ENCODE results near the gene JUNB.

Gene JUNB

GRCh38 chr19:12837225-12837624 lies 45.9 kb downstream of the JUNB start (continued):
- TF ChIP-seq, protein P1, sequence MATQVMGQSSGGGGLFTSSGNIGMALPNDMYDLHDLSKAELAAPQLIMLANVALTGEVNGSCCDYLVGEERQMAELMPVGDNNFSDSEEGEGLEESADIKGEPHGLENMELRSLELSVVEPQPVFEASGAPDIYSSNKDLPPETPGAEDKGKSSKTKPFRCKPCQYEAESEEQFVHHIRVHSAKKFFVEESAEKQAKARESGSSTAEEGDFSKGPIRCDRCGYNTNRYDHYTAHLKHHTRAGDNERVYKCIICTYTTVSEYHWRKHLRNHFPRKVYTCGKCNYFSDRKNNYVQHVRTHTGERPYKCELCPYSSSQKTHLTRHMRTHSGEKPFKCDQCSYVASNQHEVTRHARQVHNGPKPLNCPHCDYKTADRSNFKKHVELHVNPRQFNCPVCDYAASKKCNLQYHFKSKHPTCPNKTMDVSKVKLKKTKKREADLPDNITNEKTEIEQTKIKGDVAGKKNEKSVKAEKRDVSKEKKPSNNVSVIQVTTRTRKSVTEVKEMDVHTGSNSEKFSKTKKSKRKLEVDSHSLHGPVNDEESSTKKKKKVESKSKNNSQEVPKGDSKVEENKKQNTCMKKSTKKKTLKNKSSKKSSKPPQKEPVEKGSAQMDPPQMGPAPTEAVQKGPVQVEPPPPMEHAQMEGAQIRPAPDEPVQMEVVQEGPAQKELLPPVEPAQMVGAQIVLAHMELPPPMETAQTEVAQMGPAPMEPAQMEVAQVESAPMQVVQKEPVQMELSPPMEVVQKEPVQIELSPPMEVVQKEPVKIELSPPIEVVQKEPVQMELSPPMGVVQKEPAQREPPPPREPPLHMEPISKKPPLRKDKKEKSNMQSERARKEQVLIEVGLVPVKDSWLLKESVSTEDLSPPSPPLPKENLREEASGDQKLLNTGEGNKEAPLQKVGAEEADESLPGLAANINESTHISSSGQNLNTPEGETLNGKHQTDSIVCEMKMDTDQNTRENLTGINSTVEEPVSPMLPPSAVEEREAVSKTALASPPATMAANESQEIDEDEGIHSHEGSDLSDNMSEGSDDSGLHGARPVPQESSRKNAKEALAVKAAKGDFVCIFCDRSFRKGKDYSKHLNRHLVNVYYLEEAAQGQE (tag by site-specific recombination; IDR thresholded peaks at IDR 0.05): no peak
- TF ChIP-seq PRDM4 (tag by site-specific recombination; IDR thresholded peaks at IDR 0.05): no peak
- no peak for TF ChIP-seq ZNF529 (tag by site-specific recombination; IDR thresholded peaks at IDR 0.05; ENCODE audit: insufficient replicate concordance)
- no peak for TF ChIP-seq ZNF580 (tag by site-specific recombination; IDR thresholded peaks at IDR 0.05)
- no peak for TF ChIP-seq ZBTB7A (tag by site-specific recombination; IDR thresholded peaks at IDR 0.05; ENCODE audit: low read depth)

GRCh38 chr19:12838182-12838885 lies 47.0 kb downstream of the JUNB start, which contains the start of gene MAST1:
Gene MAST1 (plus strand): TSS chr19:12838515. CDS start chr19:12838573, 58 bp downstream.
- POLR2A ChIA-PET: no interaction called here
- H3K4me3 ChIP-seq (ENCODE audit: low read depth, low read length): peak within 1 kb of the TSS; percentile 49
- H3K9me3 ChIP-seq (ENCODE audit: control insufficient read depth, insufficient read depth, low read depth, low read length): no peaks in the 10 kb centered on the region
- H3K4me1 ChIP-seq (ENCODE audit: control insufficient read depth, insufficient read depth, low read length): 0 out of 2 replicates have a peak, but pooled peaks cover under 1% of the 10 kb centered on the region
- CTCF ChIA-PET: interaction anchor here (0.7 to 1.8 kb wide), 4 partner anchors 9 to 78 kb away, joined by 5 to 13 read pairs (median 6); no protein-coding TSS in a partner anchor
- no peak within 1 kb of the TSS for H3K27ac ChIP-seq (ENCODE audit: extremely low read depth, low read depth, low read length)
- no peaks in the 10 kb centered on the region for H3K36me3 ChIP-seq (ENCODE audit: control insufficient read depth in 2 of 2, insufficient read depth in 1 of 2, low read length in 2 of 2)
- TF ChIP-seq BCL11A (tag by site-specific recombination; IDR thresholded peaks at IDR 0.05; ENCODE audit: low read depth) (no peak), ZBTB26 (tag by site-specific recombination; optimal IDR thresholded peaks at IDR 0.05) (peak; percentile 63), ZNF341 (tag by site-specific recombination; IDR thresholded peaks at IDR 0.05; ENCODE audit: low read depth) (0 out of 2 replicates have a peak, but pooled peaks have one; percentile 14), ZNF335 (tag by site-specific recombination; conservative IDR thresholded peaks at IDR 0.05) (peak; percentile 83), ZFHX2 (tag by site-specific recombination; conservative IDR thresholded peaks at IDR 0.05) (peak; percentile 59), ZBTB44 (tag by site-specific recombination; IDR thresholded peaks at IDR 0.05) (peak; percentile 71; the same call in 1 of the 2 replicates), SALL2 (tag by site-specific recombination; IDR thresholded peaks at IDR 0.05; ENCODE audit: borderline replicate concordance) (no peak), HIC1 (tag by site-specific recombination; IDR thresholded peaks at IDR 0.05) (no peak), GLIS2 (tag by site-specific recombination; IDR thresholded peaks at IDR 0.05) (0 out of 2 replicates have a peak, but pooled peaks have one; percentile 30), ZBTB8A (tag by site-specific recombination; IDR thresholded peaks at IDR 0.05) (0 out of 2 replicates have a peak, but pooled peaks have one; percentile 22), ZBTB20 (tag by site-specific recombination; IDR thresholded peaks at IDR 0.05) (peak; percentile 7; the same call in 1 of the 2 replicates), ZNF18 (tag by site-specific recombination; IDR thresholded peaks at IDR 0.05) (no peak)
- TF ChIP-seq, protein P2, sequence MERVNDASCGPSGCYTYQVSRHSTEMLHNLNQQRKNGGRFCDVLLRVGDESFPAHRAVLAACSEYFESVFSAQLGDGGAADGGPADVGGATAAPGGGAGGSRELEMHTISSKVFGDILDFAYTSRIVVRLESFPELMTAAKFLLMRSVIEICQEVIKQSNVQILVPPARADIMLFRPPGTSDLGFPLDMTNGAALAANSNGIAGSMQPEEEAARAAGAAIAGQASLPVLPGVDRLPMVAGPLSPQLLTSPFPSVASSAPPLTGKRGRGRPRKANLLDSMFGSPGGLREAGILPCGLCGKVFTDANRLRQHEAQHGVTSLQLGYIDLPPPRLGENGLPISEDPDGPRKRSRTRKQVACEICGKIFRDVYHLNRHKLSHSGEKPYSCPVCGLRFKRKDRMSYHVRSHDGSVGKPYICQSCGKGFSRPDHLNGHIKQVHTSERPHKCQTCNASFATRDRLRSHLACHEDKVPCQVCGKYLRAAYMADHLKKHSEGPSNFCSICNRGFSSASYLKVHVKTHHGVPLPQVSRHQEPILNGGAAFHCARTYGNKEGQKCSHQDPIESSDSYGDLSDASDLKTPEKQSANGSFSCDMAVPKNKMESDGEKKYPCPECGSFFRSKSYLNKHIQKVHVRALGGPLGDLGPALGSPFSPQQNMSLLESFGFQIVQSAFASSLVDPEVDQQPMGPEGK (tag by site-specific recombination; IDR thresholded peaks at IDR 0.05): peak; percentile 66

Data from HEK293 (cell line).